HG02623 (cell line): ENCODE results near the gene SLC37A1.

Experiments used
- ATAC-seq: cut with Tn5 transposase; IDR thresholded peaks from one replicate; pipeline ENCODE4 v1.9.1; 2021; ENCODE audit warnings: moderate library complexity; ENCODE audit not compliant: unreplicated experiment

SLC37A1 gene

DNA sequence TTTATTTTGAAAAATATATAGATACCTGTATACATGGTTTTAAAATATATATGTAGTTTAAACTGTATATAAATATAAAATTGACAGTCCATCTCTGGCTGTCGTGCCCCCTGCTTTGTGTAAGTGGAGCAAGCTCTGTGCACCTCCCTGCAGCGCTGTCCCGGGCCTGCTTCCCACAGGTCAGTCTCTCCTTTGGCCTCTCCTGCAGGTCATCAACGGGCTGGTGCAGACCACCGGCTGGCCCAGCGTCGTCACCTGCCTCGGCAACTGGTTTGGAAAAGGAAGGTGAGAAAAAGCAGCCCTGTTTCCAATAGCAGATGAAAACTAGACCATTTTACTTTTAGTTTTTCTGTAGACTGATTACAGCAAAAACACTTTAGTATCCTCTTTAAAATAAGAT is 28.5 kb downstream of the SLC37A1 start:
- no peak for ATAC-seq

DNA sequence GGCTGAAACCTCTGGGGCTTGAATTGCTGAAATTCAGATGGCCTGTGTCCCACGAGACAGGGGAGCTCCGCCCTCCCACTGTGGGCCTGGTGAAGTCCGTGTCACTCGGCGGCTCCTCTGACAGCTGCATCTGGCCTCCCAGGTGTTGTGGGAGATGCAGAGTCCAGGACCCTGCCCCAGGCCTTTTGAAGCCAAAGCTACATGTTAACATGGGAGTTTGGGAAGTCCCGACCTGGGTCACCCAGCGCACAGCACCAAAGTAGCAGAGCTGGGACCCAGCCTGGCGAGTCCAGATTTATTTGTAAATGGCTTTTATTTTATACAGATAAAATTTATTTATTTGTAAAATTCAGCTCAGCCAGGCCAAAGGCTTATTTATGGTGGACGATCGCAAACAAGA is 28.9 kb downstream of the SLC37A1 start:
- no peak for ATAC-seq

DNA sequence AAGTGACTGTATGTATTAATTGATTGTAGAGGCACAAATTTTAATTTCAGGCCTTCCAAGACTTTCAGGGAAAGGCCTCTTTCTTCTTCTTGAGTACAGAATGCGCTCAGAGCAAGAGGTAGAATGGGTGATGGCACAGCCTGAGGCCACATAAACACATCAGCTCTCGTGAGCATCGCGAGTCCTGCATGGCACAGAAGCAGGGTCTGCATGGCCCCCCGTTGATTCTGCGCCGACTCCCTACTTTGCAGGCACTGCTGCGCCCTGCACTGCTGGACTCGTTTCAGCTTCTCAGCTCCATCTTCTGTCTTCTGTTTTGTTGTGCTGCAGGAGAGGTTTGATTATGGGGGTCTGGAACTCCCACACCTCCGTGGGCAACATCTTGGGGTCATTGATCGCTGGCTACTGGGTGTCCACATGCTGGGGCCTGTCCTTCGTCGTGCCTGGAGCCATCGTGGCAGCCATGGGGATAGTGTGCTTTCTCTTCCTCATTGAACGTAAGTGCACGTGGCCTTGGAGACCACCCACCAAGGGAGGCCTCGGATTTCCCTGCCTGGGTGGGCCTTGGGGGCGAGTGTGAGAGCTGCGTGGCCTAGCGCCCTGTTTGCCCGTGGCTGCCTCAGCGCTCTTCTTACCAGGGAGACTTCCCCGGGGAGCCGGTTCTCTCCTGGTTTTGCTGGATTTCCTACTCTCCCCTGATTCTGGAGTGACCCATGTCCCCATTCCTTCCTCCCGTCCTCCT is 29.6 kb downstream of the SLC37A1 start:
- no peak for ATAC-seq

DNA sequence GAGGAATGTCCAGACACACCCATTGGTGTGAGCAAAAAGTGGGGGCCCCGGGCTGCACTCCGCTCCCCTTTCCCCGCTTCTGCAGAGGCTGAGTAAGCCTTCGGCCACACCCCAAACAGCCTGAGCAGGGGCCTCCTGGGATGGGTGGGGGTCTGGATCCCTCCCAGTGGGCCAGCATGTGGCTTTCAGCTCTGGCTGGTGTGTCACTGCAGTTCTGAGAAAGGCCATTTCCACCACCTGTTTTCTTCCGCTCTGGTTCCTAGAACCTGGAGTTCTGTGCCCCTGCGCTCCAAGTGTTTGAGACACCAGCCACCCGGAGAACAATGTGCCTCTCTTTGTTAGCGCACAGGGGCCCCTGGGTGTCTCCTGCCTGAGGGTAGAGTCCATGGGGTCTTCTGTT is 30.9 kb downstream of the SLC37A1 start:
- no peak for ATAC-seq

DNA sequence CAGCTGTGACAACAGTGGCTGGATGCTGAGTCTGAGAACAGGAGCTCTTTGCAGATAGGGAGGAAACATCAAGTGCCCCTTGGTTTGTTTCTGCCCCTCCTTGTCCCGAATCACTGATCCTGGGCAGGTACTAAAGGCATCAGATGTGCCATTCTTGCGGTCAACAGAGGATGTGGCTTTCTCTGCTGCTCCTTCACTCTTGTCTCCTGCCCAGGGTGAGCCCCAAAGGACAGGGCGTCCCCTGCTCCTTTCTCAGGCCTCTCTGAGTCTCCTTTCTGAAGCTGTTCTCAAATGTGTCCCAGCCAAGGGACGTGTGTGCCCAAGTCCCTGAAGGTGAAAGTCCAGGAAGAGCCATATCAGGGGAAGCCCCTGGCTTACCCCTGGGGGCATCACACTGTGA is 31.7 kb downstream of the SLC37A1 start:
- no peak for ATAC-seq

GRCh38 chr21:42545745-42546144 is 32.1 kb downstream of the SLC37A1 start:
- ATAC-seq: no peak

DNA sequence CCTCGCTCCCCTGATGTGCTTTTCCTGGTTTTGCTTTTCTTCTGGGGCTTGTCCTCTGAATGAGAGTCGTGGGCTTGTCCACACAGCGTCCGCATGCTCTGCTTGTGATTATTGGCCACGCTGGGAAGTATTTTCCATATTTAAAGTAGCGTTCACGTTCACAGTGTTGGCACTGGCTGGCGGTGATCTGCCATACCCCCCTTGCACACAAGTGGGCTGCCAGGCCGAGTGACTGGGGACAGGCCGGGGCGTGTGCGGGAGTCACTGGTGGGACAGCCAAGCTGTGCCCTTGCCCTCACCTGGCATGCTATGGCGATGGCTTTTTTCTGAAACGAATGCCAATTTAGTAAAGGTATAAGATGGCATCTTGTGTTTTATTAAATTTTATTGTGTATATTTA is 32.8 kb downstream of the SLC37A1 start:
- ATAC-seq: no peak

- no peak for ATAC-seq
Measured at GRCh38 chr21:42547001-42547905, 33.6 kb downstream of the SLC37A1 start.

DNA sequence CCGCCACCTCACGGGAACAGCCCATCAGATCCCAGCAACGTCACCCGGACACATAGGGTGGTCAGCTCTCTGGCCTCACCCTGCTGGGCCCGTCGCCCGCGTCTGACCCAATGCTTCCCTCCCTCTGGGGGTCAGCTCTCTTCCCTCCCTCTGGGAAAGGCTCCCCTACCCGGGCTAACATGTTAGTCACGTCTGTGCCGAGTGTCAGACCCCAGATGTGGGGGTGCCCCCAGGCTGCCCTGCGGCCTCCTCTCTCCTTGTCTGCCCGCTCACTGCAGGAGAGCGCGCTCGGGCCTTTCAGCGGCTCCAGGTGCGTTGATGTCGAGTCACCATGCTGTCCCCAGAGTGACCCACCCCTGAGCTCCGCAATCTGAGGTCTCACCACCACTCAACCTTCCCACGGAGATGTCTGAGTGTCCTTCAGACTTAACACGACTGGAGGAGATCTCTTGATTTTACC is 34.3 kb downstream of the SLC37A1 start:
- ATAC-seq: no peak

DNA sequence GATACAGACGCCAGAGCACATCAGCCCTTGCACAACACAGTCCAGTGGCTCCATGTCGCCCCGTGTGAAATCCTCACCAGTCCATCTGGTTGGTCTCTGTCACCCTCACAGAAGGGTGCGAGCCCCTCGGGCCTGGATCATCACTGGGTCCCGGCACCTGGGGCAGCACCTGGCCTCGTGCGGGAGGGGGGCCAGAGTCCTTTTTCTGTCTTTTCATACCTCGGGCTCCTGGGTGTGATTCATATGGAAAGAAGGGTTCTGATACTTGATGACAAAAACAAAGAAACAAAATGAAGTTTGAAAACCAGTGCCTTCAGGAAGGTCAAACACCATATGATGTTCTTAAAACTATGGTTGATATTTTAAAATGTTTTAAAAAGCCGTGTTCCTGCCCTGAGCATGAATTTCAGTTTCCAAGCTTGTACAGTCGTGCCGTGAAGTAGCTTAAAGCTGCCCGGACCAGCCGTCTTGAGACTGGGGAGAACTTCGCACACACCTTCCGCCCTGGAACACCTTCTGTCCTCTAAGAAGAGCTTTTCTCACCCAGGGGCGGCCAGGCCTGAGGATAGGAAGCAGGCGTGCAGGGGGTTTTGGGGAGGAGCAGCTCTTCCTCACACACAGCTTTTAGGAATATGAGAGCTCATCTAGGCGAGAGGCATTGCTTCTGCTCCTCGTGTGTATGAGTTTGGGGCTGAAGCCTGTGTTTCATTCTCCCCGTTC is 35.2 kb downstream of the SLC37A1 start:
- ATAC-seq: no peak

DNA sequence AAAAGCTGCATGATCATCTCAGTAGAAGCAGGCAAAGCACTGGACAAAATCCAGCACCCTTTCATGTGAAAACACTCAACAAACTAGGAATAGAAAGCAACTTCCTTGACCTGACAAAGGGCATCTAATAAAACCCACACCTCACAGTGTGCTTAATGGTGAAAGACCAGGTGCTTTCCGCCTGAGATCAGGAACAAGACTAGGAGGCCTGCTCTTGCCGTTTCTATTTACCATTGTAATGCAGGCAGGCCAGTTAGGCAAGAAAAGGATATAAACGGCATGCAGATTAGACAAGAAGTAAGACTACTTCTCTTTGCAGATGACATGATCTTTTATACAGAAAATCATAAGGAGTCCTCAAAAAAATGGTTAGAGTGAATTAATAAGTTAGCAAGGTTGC is 37.2 kb downstream of the SLC37A1 start:
- ATAC-seq: no peak

DNA sequence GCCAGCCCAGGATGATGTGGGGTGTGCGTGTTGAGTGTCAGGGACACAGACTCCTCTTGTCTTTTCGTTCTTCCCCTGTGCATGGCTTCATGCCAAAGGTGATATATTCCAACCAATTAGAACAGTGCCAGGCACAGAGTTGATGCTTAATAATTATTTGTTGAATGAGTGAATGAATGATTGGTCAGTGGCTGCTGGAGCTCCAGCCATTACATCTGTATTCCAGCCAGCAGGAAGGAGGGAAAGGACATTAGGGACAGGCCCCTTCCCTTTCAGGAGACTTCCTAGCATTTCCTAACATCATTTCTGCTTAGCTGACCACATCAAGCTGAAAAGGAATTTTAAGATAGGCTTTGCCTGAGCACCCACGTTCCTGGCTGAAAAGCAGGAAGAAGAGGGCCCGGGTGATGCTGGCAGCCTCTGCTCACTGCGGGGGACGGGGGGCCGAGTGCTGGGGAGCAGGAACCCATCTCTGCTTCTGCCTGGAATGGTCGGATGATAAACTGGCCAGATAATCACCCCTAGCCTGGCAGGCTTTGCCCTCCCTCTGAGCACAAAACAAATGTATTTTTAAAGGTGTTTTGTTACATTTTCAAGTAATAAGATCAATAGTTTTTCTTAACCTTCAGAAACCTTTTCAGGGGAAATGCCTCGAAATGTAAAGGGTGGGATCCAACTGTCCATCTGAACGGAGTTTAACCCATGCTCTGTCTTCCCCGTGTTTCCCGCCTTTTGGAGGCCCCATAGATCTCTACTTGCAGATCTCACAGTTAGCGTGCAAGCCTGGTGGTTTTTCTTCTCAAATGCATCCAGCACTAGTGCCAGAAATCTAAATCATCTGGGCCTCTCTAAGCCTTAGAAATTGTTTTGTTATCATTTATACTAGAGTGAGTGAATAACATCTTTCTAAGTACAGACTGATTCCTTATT is 39.0 kb downstream of the SLC37A1 start:
- ATAC-seq: no peak

DNA sequence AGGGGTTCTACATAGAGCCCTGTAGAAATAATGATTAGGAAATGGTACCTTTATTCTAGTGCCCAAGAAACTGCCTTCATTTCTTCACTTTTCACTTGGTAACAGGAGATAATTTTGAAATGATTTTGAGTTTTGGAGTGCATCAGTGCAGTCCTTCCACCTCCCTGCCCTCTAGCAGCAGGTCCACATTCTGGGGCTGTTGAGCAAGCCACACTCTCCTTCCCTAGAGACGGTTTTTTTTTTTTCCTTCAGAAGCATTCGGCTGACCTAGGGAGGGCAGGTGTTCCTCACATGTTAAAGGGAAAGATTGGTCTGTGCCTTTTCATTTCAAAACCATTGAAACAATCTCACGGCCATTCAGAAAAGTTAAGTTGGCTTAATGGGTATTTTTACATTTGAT is 39.8 kb downstream of the SLC37A1 start:
- no peak for ATAC-seq

GRCh38 chr21:42554251-42554961 is 40.8 kb downstream of the SLC37A1 start:
- ATAC-seq: no peak

GRCh38 chr21:42555756-42556438 is 42.2 kb downstream of the SLC37A1 start:
- no peak for ATAC-seq

GRCh38 chr21:42556476-42556875 is 42.8 kb downstream of the SLC37A1 start:
- no peak for ATAC-seq

GRCh38 chr21:42556960-42557359 is 43.3 kb downstream of the SLC37A1 start:
- ATAC-seq: no peak

GRCh38 chr21:42557420-42557819 is 43.8 kb downstream of the SLC37A1 start:
- ATAC-seq: no peak

DNA sequence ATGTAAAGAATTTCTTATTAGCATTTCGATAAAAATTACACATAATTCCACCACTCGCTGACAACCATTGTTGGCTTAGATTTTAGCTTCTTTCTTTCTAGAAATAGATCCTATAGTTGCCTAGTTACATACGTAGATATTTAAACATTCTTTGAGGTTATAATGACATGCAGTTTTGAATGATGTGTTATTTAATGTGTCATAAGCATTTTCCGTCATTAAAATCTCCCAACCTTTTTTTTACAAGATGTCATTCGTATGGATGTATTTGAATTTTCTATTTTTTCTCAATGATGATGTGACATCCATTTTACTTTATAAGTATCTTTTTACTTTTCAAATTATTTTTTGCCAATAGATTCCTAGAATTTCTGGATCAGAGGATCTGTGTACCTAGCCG is 44.7 kb downstream of the SLC37A1 start:
- ATAC-seq: no peak
